Tibial nerve (tissue), 3 donors: Measurements from ENCODE around the gene PRPH.

Experiments
- POLR2A ChIP-seq, 2 donors: fragments of 450-650 bp; IDR thresholded peaks; one replicate each; pipeline ENCODE4 v1.6.1; 2017; ENCODE audit warnings: antibody characterized with exemption in 2 of 2, mild to moderate bottlenecking in 2 of 2, moderate library complexity in 2 of 2
- TF ChIP-seq, protein P1 (sequence below), 5 experiments: fragments of 200-600 bp in 3 of 5; fragments of 450-650 bp in 2 of 5; sonication (generic) in 3 of 5; IDR thresholded peaks; one replicate each; pipeline ENCODE4 v1.5.1; 2016 to 2019; ENCODE audit warnings: antibody characterized with exemption in 5 of 5, mild to moderate bottlenecking in 3 of 5, moderate library complexity in 2 of 5

- TF ChIP-seq, protein P1, sequence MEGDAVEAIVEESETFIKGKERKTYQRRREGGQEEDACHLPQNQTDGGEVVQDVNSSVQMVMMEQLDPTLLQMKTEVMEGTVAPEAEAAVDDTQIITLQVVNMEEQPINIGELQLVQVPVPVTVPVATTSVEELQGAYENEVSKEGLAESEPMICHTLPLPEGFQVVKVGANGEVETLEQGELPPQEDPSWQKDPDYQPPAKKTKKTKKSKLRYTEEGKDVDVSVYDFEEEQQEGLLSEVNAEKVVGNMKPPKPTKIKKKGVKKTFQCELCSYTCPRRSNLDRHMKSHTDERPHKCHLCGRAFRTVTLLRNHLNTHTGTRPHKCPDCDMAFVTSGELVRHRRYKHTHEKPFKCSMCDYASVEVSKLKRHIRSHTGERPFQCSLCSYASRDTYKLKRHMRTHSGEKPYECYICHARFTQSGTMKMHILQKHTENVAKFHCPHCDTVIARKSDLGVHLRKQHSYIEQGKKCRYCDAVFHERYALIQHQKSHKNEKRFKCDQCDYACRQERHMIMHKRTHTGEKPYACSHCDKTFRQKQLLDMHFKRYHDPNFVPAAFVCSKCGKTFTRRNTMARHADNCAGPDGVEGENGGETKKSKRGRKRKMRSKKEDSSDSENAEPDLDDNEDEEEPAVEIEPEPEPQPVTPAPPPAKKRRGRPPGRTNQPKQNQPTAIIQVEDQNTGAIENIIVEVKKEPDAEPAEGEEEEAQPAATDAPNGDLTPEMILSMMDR (IDR thresholded peaks at IDR 0.05) = no peak
- TF ChIP-seq POLR2A (IDR thresholded peaks at IDR 0.05) = no peak
Measured at GRCh38 chr12:49335955-49336644, 41.2 kb downstream of the PRPH start.
